H1 (cell line): ENCODE measurements around the gene NSMCE3. TPM values are rescaled to one million over a fixed set of nuclear protein-coding genes. Genes with fewer than 3 reads are reported as not detected.

Experiments
- HDAC2 ChIP-seq, 2 experiments: fragments of 300-600 bp in 1 of 2; sonication (generic) in 1 of 2; IDR thresholded peaks; 2 replicates each; pipeline ENCODE4 v1.6.1; 2011 to 2012; ENCODE audit warnings: low read depth in 2 of 2, low read length in 2 of 2, mild to moderate bottlenecking in 2 of 2, moderate library complexity in 2 of 2, borderline replicate concordance in 1 of 2, inconsistent platforms in 1 of 2
- MAFK ChIP-seq: IDR thresholded peaks from 2 replicates; pipeline ENCODE4 v1.6.1; 2012; ENCODE audit warnings: low read depth, mild to moderate bottlenecking, improper control_type of control experiment, low read length
- POLR2A ChIP-seq, 2 experiments: IDR thresholded peaks; 1 replicate in 1 of 2; 2 replicates in 1 of 2; pipeline ENCODE4 v1.6.1; 2011; ENCODE audit warnings: low read depth in 2 of 2, low read length in 2 of 2, mild to moderate bottlenecking in 2 of 2; ENCODE audit errors: control extremely low read depth in 1 of 2
- SP4 ChIP-seq: IDR thresholded peaks from 2 replicates; pipeline ENCODE4 v1.6.1; 2012; ENCODE audit warnings: low read length, inconsistent platforms
- SRF ChIP-seq: IDR thresholded peaks from 2 replicates; pipeline ENCODE4 v1.6.1; 2011; ENCODE audit warnings: mild to moderate bottlenecking, low read depth, low read length, moderate library complexity
- TEAD4 ChIP-seq: IDR thresholded peaks from 2 replicates; pipeline ENCODE4 v1.6.1; 2012; ENCODE audit warnings: low read depth, low read length, inconsistent platforms, mixed read lengths
- polyA plus RNA-seq, 7 experiments: library from polyadenylated mRNA; depleted of rRNA in 3 of 7; stranded (reverse) in 5 of 7; unstranded in 2 of 7; fragments of >200 nt in 5 of 7; fragments of 200-250 nt in 2 of 7; gene quantifications; 1 replicate in 5 of 7; 2 replicates in 1 of 7; 4 replicates in 1 of 7; pipeline versions ENCODE4 v1.2.1 to v1.2.3, GENCODE V29; 2011 to 2013; ENCODE audit warnings: missing spikeins in 2 of 7, mixed read lengths in 2 of 7
- total RNA-seq: library from RNA; stranded (reverse); fragmentation: NEBNext Ultra II Directional; extraction: Animal tissue kit (Norgen Biotek cat#: 25700); gene quantifications from 2 replicates; pipeline ENCODE4 v1.2.1, GENCODE V29; 2021

Gene NSMCE3
- total and polyA plus RNA-seq, 2 of the 8 experiments (the other 6 are each of a cell fraction or from before 2014, with no cell fraction given), result 4.3 to 6.7 TPM

GRCh38 chr15:29270169-29270955, 740 bp upstream of the NSMCE3 start (continued):
- no peak for TF ChIP-seq TEAD4
- TF ChIP-seq HDAC2 (IDR thresholded peaks at IDR 0.05; ENCODE audit: borderline replicate concordance in 1 of 2, low read depth in 2 of 2, low read length in 2 of 2), result no peak
- no peak for TF ChIP-seq POLR2A (IDR thresholded peaks at IDR 0.05; ENCODE audit: control extremely low read depth in 1 of 2, low read depth in 2 of 2, low read length in 2 of 2)
- TF ChIP-seq MAFK, result no peak
- no peak for TF ChIP-seq SP4
- TF ChIP-seq SRF, result no peak
